ENCODE data around the gene GPR135.

GRCh38 chr14:59425322-59425935 is 39.8 kb downstream of the GPR135 start:
- TF ChIP-seq SREBF2 (IDR thresholded peaks at IDR 0.05) (no peak), RARB (CRISPR knock-in tag; IDR thresholded peaks at IDR 0.05) (no peak), CTCF (IDR thresholded peaks at IDR 0.05) (no peak), RFX5 (IDR thresholded peaks at IDR 0.05) (no peak), KDM1A (IDR thresholded peaks at IDR 0.05; ENCODE audit: low read depth) (no peak), POLR2A (IDR thresholded peaks at IDR 0.05; ENCODE audit: low read length) (no peak)

Measured in A549 (cell line).